HepG2 (cell line): ENCODE data around the gene TCFL5. TPM values are rescaled to one million over a fixed set of nuclear protein-coding genes. Genes with fewer than 3 reads are reported as not detected.

Experiments used
- DMAP1 ChIP-seq: IDR thresholded peaks from 2 replicates; pipeline ENCODE4 v1.6.1; 2016
- FLYWCH1 ChIP-seq: sonication (generic); formaldehyde crosslinking; IDR thresholded peaks from 2 replicates; pipeline ENCODE4 v1.8.1; 2023; ENCODE audit warnings: mild to moderate bottlenecking, missing genetic modification reagents
- FOXA3 ChIP-seq: IDR thresholded peaks from 2 replicates; pipeline ENCODE4 v1.6.1; 2016; ENCODE audit warnings: missing genetic modification reagents, missing compliant biosample characterization
- HOXA5 ChIP-seq: sonication (generic); formaldehyde crosslinking; IDR thresholded peaks from 2 replicates; pipeline ENCODE4 v1.4.0; 2020; ENCODE audit warnings: missing genetic modification reagents
- HOXD1 ChIP-seq: sonication (generic); formaldehyde crosslinking; IDR thresholded peaks from 2 replicates; pipeline ENCODE4 v1.5.0; 2020; ENCODE audit warnings: missing genetic modification reagents
- MLLT10 ChIP-seq: sonication (generic); formaldehyde crosslinking; IDR thresholded peaks from 2 replicates; pipeline ENCODE4 v1.4.0; 2020; ENCODE audit warnings: missing genetic modification reagents
- PREB ChIP-seq: sonication (generic); formaldehyde crosslinking; IDR thresholded peaks from 2 replicates; pipeline ENCODE4 v1.4.0; 2020; ENCODE audit warnings: missing genetic modification reagents
- SP140L ChIP-seq: sonication (generic); formaldehyde crosslinking; IDR thresholded peaks from 2 replicates; pipeline ENCODE4 v1.4.0; 2020; ENCODE audit warnings: missing genetic modification reagents, borderline replicate concordance
- SRSF9 ChIP-seq: fragments of 200-400 bp; formaldehyde crosslinking; IDR thresholded peaks from 2 replicates; pipeline ENCODE4 v1.6.1; 2018; ENCODE audit warnings: borderline replicate concordance, mild to moderate bottlenecking, low read depth, low read length; ENCODE audit not compliant: insufficient read depth, poor library complexity, severe bottlenecking
- TMF1 ChIP-seq: sonication (generic); formaldehyde crosslinking; IDR thresholded peaks from 2 replicates; pipeline ENCODE4 v1.8.1; 2022; ENCODE audit warnings: low read depth, missing genetic modification reagents
- ZBTB42 ChIP-seq: sonication (generic); formaldehyde crosslinking; IDR thresholded peaks from 2 replicates; pipeline ENCODE4 v1.5.0; 2020; ENCODE audit warnings: mild to moderate bottlenecking, missing genetic modification reagents
- ZBTB43 ChIP-seq: sonication (generic); formaldehyde crosslinking; conservative IDR thresholded peaks from 2 replicates; pipeline ENCODE4 v1.4.0; 2020; ENCODE audit warnings: missing genetic modification reagents
- ZNF724P ChIP-seq: sonication (generic); formaldehyde crosslinking; IDR thresholded peaks from 2 replicates; pipeline ENCODE4 v1.8.0; 2022; ENCODE audit warnings: missing genetic modification reagents, borderline replicate concordance
- ZNF773 ChIP-seq: sonication (generic); formaldehyde crosslinking; IDR thresholded peaks from 2 replicates; pipeline ENCODE4 v1.4.0; 2020; ENCODE audit warnings: missing genetic modification reagents, borderline replicate concordance
- polyA plus RNA-seq, 8 experiments: library from polyadenylated mRNA; depleted of rRNA in 3 of 8; stranded (reverse) in 7 of 8; unstranded in 1 of 8; fragments of >200 nt; fragmentation: Illumina TruSeq in 4 of 8; extraction: Trizol in 4 of 8; gene quantifications; 2 replicates each; pipeline versions ENCODE4 v1.2.1 to v1.2.3, GENCODE V29; 2011 to 2016; ENCODE audit warnings: low read depth in 4 of 8, missing spikeins in 1 of 8, mixed read lengths in 1 of 8; ENCODE audit not compliant: insufficient read depth in 1 of 8
- total RNA-seq, 5 experiments: library from RNA; depleted of rRNA; stranded (reverse); fragments of >200 nt; fragmentation: Illumina TruSeq; extraction: Trizol; gene quantifications; 2 replicates each; pipeline ENCODE4 v1.2.3, GENCODE V29; 2016; ENCODE audit warnings: low read depth in 1 of 5
- TF ChIP-seq, protein P1 (sequence below): sonication (generic); formaldehyde crosslinking; IDR thresholded peaks from 2 replicates; pipeline ENCODE4 v1.4.0; 2020; ENCODE audit warnings: missing genetic modification reagents, borderline replicate concordance
- TF ChIP-seq, protein P2 (sequence below): sonication (generic); formaldehyde crosslinking; IDR thresholded peaks from 2 replicates; pipeline ENCODE4 v1.4.0; 2020; ENCODE audit warnings: low read depth, mild to moderate bottlenecking, missing genetic modification reagents
- TF ChIP-seq, protein P3 (sequence below): IDR thresholded peaks from 2 replicates; pipeline ENCODE4 v1.6.1; 2016; ENCODE audit warnings: missing compliant biosample characterization, missing genetic modification reagents, borderline replicate concordance
- TF ChIP-seq, protein P4 (sequence below): sonication (generic); formaldehyde crosslinking; conservative IDR thresholded peaks from 2 replicates; pipeline ENCODE4 v1.8.1; 2023; ENCODE audit warnings: missing genetic modification reagents
- TF ChIP-seq, protein P5 (sequence below): sonication (generic); formaldehyde crosslinking; IDR thresholded peaks from 2 replicates; pipeline ENCODE4 v1.8.0; 2022; ENCODE audit warnings: mild to moderate bottlenecking, missing genetic modification reagents, borderline replicate concordance

Gene TCFL5
- total and polyA plus RNA-seq, 2 of the 13 experiments (the other 11 are each of a cell fraction or from before 2014, with no cell fraction given), result 14.8 to 20.0 TPM

GRCh38 chr20:62807444-62808210 is 54.0 kb downstream of the TCFL5 start (continued):
- TF ChIP-seq, protein P1, sequence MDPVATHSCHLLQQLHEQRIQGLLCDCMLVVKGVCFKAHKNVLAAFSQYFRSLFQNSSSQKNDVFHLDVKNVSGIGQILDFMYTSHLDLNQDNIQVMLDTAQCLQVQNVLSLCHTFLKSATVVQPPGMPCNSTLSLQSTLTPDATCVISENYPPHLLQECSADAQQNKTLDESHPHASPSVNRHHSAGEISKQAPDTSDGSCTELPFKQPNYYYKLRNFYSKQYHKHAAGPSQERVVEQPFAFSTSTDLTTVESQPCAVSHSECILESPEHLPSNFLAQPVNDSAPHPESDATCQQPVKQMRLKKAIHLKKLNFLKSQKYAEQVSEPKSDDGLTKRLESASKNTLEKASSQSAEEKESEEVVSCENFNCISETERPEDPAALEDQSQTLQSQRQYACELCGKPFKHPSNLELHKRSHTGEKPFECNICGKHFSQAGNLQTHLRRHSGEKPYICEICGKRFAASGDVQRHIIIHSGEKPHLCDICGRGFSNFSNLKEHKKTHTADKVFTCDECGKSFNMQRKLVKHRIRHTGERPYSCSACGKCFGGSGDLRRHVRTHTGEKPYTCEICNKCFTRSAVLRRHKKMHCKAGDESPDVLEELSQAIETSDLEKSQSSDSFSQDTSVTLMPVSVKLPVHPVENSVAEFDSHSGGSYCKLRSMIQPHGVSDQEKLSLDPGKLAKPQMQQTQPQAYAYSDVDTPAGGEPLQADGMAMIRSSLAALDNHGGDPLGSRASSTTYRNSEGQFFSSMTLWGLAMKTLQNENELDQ (CRISPR knock-in tag), result no peak
- TF ChIP-seq FOXA3 (CRISPR knock-in tag) (no peak), ZNF773 (CRISPR knock-in tag) (no peak), SP140L (no peak), HOXA5 (CRISPR knock-in tag) (no peak), HOXD1 (CRISPR knock-in tag) (no peak), PREB (no peak), DMAP1 (CRISPR knock-in tag) (no peak), SRSF9 (no peak), ZNF724P (CRISPR knock-in tag) (0 out of 2 replicates have a peak, but pooled peaks have one; percentile 28), ZBTB43 (CRISPR knock-in tag) (no peak), MLLT10 (CRISPR knock-in tag) (no peak), TMF1 (CRISPR knock-in tag) (no peak), ZBTB42 (no peak), FLYWCH1 (CRISPR knock-in tag) (no peak)
- TF ChIP-seq, protein P2, sequence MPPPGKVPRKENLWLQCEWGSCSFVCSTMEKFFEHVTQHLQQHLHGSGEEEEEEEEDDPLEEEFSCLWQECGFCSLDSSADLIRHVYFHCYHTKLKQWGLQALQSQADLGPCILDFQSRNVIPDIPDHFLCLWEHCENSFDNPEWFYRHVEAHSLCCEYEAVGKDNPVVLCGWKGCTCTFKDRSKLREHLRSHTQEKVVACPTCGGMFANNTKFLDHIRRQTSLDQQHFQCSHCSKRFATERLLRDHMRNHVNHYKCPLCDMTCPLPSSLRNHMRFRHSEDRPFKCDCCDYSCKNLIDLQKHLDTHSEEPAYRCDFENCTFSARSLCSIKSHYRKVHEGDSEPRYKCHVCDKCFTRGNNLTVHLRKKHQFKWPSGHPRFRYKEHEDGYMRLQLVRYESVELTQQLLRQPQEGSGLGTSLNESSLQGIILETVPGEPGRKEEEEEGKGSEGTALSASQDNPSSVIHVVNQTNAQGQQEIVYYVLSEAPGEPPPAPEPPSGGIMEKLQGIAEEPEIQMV (CRISPR knock-in tag), result no peak
- TF ChIP-seq, protein P3, sequence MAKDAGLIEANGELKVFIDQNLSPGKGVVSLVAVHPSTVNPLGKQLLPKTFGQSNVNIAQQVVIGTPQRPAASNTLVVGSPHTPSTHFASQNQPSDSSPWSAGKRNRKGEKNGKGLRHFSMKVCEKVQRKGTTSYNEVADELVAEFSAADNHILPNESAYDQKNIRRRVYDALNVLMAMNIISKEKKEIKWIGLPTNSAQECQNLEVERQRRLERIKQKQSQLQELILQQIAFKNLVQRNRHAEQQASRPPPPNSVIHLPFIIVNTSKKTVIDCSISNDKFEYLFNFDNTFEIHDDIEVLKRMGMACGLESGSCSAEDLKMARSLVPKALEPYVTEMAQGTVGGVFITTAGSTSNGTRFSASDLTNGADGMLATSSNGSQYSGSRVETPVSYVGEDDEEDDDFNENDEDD, result no peak
- TF ChIP-seq, protein P4, sequence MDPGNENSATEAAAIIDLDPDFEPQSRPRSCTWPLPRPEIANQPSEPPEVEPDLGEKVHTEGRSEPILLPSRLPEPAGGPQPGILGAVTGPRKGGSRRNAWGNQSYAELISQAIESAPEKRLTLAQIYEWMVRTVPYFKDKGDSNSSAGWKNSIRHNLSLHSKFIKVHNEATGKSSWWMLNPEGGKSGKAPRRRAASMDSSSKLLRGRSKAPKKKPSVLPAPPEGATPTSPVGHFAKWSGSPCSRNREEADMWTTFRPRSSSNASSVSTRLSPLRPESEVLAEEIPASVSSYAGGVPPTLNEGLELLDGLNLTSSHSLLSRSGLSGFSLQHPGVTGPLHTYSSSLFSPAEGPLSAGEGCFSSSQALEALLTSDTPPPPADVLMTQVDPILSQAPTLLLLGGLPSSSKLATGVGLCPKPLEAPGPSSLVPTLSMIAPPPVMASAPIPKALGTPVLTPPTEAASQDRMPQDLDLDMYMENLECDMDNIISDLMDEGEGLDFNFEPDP (CRISPR knock-in tag), result no peak
- TF ChIP-seq, protein P5, sequence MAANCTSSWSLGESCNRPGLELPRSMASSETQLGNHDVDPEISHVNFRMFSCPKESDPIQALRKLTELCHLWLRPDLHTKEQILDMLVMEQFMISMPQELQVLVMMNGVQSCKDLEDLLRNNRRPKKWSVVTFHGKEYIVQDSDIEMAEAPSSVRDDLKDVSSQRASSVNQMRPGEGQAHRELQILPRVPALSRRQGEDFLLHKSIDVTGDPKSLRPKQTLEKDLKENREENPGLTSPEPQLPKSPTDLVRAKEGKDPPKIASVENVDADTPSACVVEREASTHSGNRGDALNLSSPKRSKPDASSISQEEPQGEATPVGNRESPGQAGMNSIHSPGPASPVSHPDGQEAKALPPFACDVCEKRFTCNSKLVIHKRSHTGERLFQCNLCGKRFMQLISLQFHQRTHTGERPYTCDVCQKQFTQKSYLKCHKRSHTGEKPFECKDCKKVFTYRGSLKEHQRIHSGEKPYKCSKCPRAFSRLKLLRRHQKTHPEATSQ (CRISPR knock-in tag), result no peak
